HG03159 (cell line): ENCODE results near the gene SPTSSB.

ENCODE experiments used
- ATAC-seq: cut with Tn5 transposase; IDR thresholded peaks from one replicate; pipeline ENCODE4 v1.9.1; 2021; ENCODE audit warnings: mild to moderate bottlenecking, moderate library complexity; ENCODE audit not compliant: unreplicated experiment

Gene SPTSSB

DNA sequence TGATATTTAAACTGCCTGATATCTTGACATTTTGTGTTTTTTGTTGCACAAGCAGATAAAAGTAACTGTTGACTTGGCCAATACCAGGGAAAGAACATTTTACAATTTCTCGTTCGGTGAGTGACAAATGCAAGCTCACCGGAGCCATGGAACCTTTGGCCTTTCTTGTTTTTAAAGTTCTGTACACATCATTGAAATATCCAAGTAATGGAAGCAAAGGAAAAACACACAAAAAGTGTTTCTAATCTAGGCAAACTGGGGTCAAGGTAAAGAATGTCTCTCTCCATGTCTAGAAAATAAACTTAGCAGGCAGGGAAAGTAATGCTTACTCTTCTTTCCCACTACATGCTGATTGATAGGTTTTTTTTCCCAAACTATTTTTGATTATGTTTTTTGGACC is 27.8 kb downstream of the SPTSSB start:
- ATAC-seq, result no peak

- ATAC-seq, result no peak
Observed at GRCh38 chr3:161342629-161343028, 28.7 kb downstream of the SPTSSB start.

DNA sequence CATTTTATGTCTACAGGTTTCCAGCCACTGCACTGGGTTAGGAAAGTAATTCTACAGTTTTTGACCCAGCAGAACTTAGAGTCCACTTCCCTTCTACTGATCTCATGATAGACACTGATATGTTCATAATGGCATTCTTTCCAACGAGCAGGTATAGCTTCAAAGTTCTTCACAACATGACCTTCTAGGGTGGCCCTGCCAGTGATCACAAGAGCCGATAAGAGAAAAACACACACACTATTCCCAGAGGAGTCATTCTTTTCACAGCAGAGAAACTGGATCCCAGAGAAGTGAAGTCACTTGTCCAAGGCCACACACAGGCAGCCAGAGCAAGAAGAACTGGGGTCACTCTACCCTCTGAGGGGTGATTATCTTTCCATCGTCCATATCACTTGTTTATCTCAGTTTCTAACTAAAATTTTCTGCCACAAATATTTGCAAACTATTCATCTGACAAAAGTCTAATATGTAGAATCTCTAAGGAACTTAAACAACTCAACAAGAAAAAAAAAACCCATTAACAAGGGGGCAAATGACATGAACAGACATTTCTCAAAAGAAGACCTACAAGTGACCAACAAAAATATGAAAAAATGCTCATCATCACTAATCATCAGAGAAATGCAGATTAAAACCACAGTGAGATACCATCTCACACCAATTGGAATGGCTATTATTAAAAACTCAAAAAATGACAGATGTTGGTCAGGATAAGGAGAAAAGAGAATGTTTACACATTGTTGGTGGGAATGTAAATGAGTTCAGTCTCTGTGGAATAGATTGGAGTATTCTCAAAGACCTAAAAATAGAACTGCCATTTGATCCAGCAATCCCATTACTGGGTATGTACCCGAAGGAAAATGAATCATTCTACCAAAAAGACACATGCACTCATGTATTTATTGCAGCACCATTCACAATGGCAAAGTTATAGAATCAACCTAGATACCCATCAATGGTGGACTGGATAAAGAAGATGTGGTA is 31.5 kb downstream of the SPTSSB start:
- no peak for ATAC-seq

DNA sequence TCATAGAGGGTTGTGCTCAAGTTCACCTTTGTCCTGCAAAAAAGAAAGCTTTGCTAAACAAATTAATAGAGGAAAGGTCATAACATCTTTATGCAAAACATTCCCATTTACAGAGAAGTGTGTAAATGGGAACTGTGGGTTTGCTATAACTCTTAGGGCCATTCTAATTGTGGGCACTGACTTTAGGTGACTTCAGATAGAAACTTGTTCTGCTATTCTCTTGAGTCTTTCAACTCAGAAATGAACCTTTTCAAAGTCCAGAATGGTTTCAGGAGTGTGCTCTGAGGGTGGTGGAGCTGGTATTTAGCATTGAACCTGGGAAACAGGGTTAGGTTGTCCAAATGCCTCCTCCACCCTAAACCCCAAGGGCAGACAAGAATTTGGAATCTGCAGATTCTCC is 34.0 kb downstream of the SPTSSB start:
- ATAC-seq, result no peak

DNA sequence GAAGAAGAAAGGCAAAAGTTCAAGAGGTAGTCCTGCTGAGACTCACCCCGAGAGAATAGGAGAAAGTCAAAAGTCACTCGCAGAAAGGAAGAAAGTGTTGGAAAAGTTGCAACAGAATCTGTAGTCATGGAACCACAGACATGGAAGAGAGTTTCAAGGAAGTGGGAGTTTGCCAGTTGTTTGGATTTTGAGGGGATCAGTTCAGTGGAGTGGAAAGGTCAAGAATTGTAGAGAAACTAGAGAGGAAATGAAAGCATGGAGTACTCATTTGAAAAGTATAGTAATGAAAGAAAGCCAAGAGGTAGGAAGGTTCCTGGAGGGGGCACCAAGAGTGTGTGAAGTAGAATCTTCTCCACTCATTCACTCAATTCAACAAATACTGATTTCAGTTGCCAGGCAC is 34.7 kb downstream of the SPTSSB start:
- ATAC-seq, result no peak

DNA sequence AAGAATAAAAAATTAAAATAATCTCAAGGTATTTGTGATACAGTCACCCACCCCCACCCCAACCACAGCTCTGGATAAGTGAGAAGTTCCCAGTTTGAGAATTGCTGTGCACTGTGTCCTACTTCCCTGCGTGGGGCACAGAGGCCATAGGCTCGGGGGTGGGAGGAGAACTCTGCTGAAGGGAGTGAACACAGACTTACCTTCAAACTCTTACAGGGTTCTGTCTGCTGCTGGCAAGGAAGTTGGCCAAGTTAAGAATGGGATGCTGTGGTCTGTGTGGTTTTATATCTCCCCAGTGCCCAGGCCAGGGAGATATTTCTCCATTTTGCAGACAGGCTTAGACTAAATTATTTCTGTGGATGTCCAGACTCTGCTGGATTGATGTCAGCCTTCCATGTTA is 37.6 kb downstream of the SPTSSB start:
- no peak for ATAC-seq

DNA sequence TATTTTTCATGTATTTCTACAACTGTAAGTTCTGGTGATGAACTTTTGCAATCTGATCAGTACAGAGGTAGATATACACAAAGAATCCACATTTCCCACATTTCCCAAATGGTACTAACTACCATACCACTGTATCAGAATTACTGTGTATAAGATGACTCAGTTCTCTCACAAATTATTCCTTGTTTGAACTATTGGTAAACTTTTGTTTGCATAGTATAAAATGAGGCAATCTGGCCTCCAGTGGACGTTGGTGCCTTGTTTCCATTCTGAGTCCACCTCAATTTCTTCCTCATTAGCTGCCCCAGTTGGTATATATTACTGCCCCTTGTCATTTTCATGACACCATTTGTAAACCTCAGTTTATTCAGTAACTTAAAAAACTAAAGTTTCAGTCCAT is 38.5 kb downstream of the SPTSSB start:
- ATAC-seq, result no peak

GRCh38 chr3:161325059-161325458 is 46.3 kb downstream of the SPTSSB start:
- ATAC-seq, result no peak

- no peak for ATAC-seq
Observed at GRCh38 chr3:161323926-161324621, 47.2 kb downstream of the SPTSSB start.

- no peak for ATAC-seq
Observed at GRCh38 chr3:161322781-161323568, 48.3 kb downstream of the SPTSSB start.

DNA sequence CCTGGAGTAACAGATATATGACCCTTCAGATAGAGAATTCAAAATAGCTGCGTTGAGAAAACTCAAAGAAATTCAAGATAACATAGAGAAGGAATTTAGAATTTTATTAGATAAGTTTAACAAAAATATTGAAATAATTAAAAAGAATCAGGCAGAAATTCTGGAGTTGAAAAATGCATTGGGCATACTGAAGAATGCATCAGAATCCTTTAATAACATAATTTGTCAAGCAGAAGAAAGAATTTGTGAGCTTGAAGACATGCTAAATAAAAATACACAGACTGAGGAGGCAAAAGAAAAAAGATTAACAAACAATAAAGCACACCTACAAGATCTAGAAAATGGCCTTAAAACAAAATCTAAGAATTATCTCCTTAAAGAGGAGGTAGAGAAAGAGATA is 50.5 kb downstream of the SPTSSB start:
- no peak for ATAC-seq

- ATAC-seq, result no peak
Observed at GRCh38 chr3:161319867-161320266, 51.5 kb downstream of the SPTSSB start.

DNA sequence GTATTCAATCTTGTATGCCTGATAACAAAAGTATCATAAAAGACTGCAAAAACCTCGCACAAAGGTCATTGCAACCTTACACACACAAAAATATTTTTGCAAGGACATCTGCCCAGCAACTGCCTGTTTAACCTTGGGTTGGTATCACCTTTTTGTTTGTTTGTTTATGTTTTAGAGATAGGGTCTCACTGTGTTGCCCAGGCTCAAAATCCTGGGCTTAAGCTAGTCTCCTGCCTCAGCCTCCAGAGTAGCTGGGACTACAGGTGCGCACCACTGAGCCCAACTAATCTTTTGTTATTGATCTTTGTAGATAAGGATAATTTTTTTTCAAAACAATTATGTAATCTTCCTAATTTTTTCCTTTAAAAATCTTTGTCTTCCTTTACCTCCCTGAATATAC is 54.2 kb downstream of the SPTSSB start:
- ATAC-seq, result no peak

DNA sequence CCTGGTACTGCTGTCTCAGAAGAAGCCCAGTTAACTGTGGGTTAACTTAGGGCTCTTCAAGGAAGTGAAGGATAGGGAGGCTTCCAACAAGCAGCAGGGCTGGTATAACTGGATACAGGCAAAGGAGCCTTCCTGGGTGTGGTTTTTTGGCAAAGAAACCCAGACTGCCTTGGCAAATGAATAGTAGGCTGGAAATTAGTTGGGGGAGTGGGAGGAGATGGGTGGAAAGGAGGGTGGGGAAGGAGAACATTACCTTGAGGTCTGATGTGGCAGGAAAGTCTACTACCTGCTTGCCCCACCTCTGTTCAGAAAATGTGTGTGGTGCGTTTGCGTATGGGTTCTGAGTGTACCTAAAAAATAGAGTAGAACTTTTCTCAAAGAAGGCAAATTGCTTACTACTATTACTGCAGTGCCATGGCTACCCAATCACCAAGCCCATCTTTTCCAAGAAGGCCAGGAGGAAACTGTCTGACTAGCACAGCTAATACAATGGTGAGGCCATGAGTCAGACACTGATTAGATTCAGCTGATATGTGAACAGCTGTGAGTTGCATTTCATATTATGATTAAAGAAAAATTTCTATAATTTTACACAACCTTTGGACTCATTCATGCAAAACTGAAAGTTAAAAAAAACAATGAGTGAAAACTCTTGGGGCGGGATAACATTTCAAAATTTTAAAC is 55.2 kb downstream of the SPTSSB start:
- ATAC-seq, result no peak

DNA sequence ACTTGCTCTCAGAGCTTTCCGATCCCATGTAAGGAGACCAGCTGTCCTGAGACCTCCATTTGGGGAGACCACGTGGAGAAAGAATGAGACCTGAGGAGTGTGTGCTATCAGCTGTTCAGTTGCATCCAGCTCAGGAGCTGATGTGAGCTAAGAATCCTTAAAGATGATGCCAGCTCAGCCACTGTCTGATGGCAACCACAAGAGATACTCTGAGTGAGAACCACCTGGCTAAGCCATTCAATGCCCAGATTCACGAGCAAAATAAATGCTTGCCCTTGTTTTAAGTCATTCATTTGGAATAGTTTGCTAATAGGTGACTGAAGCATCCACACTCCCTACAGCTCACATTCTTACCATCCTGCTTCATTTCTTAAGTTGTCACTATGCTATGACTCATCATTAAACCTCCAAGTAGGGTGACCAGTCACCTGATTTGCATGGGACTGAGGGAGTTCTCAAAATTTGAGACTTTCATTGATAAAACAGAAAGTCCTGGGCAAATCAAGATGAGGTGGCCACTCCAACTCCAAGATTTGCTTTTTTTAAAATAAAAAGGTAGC is 56.4 kb downstream of the SPTSSB start:
- ATAC-seq, result peak; percentile 42

GRCh38 chr3:161310649-161311423 is 60.5 kb downstream of the SPTSSB start:
- peak; percentile 72 for ATAC-seq

GRCh38 chr3:161305095-161305991 is 66.0 kb downstream of the SPTSSB start:
- no peak for ATAC-seq

DNA sequence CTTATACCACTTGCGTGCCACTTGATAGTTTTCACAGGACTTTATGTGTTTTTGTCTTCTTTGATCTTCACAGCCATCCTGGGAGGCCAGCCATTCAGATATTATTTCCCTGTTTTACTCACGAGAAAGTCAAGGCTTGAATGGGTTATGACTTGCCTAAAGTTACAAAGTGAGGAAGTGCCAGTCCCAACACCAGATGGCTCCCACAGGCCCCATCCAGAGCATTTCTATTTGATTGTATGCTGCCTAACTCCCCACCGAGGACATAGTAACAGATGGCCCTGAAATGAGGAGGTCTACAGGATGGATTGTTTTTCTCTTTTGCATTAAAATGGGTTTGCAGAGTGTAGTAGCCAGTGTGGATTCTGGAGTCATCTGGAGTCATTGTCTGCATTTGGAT is 74.5 kb downstream of the SPTSSB start:
- no peak for ATAC-seq

GRCh38 chr3:161295325-161295724 is 76.0 kb downstream of the SPTSSB start:
- no peak for ATAC-seq
